GM23338 (cell line): ENCODE results near the gene GUCD1.

Source experiments
- CREB1 ChIP-seq: fragments of 250-450 bp; sonication (Bioruptor Pico); IDR thresholded peaks from 2 replicates; pipeline ENCODE4 v1.5.0; 2020; ENCODE audit warnings: low read depth, mild to moderate bottlenecking, moderate library complexity
- EZH2 ChIP-seq: fragments of 200-600 bp; sonication (generic); IDR thresholded peaks from one replicate; pipeline ENCODE4 v1.8.0; 2017; ENCODE audit warnings: antibody characterized with exemption, mild to moderate bottlenecking, low read depth; ENCODE audit not compliant: unreplicated experiment
- POLR2AphosphoS5 ChIP-seq: IDR thresholded peaks from 2 replicates; pipeline ENCODE4 v1.6.1; 2016; ENCODE audit warnings: antibody characterized with exemption, low read depth
- ZNF331 ChIP-seq: fragments of 250-450 bp; sonication (Bioruptor Pico); IDR thresholded peaks from 2 replicates; pipeline ENCODE4 v1.5.0; 2020; ENCODE audit warnings: low read depth, mild to moderate bottlenecking, moderate library complexity
- TF ChIP-seq, protein P1 (sequence below), 2 experiments: fragments of 200-600 bp in 1 of 2; sonication (generic) in 1 of 2; conservative IDR thresholded peaks; 2 replicates each; pipeline versions ENCODE4 v1.5.1 to v1.6.1; 2016 to 2017; ENCODE audit warnings: antibody characterized with exemption in 2 of 2, low read depth in 2 of 2, mild to moderate bottlenecking in 2 of 2, moderate library complexity in 1 of 2
- TF ChIP-seq, protein P2 (sequence below): fragments of 250-450 bp; sonication (Bioruptor Pico); IDR thresholded peaks from 2 replicates; pipeline ENCODE4 v1.5.0; 2020; ENCODE audit warnings: mild to moderate bottlenecking, moderate library complexity
- TF ChIP-seq, protein P3 (sequence below): IDR thresholded peaks from one replicate; pipeline ENCODE4 v1.6.1; 2018; ENCODE audit warnings: antibody characterized with exemption; ENCODE audit not compliant: unreplicated experiment

DNA sequence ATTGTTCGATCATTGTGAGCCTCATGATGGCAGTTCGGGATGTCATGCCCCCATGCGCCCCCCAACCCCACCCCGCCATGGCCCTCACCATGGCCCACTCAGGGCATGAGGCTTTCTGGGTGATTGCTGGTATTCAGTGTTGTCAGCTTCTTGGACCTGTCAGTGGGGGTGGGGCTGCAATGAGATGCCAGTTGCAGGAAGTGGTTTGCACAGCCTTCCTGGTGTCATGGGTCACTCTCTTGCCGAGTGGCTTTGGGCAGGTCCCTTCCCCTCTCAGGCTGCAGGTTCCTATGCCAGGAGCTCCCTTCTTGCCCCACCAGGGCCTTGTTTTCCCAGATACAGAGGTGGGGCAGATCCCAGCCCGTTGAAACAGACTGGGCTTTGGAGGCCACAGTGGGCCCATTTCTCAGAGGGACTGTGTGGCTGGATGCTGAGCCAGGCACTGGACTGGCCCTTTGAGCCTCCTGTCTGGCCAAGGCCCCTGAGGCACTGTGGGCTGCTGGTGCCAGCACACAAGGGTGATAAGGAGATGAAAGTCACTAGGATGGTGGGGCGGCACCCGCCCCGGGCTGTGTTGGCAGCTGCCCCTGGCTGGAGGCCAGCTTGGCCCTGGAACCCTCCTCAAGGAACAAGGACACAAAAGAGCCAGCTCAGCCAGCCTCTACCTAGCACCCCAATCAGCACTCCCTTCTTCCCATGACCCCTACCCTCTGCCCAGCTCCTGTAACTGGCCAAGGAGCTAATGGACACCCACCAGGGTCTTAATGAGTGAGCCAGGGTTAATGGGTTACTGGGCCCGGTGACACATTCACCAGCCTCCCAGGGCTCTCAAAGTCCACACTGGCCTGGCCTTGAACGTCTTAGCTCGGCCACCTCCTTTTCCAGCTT is 46.5 kb upstream of the GUCD1 start:
- TF ChIP-seq POLR2AphosphoS5 (no peak), EZH2 (no peak), CREB1 (CRISPR knock-in tag) (no peak), ZNF331 (CRISPR knock-in tag) (no peak)
- TF ChIP-seq, protein P1, sequence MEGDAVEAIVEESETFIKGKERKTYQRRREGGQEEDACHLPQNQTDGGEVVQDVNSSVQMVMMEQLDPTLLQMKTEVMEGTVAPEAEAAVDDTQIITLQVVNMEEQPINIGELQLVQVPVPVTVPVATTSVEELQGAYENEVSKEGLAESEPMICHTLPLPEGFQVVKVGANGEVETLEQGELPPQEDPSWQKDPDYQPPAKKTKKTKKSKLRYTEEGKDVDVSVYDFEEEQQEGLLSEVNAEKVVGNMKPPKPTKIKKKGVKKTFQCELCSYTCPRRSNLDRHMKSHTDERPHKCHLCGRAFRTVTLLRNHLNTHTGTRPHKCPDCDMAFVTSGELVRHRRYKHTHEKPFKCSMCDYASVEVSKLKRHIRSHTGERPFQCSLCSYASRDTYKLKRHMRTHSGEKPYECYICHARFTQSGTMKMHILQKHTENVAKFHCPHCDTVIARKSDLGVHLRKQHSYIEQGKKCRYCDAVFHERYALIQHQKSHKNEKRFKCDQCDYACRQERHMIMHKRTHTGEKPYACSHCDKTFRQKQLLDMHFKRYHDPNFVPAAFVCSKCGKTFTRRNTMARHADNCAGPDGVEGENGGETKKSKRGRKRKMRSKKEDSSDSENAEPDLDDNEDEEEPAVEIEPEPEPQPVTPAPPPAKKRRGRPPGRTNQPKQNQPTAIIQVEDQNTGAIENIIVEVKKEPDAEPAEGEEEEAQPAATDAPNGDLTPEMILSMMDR (conservative IDR thresholded peaks at IDR 0.05; ENCODE audit: low read depth in 2 of 2), result no peak
- TF ChIP-seq, protein P2, sequence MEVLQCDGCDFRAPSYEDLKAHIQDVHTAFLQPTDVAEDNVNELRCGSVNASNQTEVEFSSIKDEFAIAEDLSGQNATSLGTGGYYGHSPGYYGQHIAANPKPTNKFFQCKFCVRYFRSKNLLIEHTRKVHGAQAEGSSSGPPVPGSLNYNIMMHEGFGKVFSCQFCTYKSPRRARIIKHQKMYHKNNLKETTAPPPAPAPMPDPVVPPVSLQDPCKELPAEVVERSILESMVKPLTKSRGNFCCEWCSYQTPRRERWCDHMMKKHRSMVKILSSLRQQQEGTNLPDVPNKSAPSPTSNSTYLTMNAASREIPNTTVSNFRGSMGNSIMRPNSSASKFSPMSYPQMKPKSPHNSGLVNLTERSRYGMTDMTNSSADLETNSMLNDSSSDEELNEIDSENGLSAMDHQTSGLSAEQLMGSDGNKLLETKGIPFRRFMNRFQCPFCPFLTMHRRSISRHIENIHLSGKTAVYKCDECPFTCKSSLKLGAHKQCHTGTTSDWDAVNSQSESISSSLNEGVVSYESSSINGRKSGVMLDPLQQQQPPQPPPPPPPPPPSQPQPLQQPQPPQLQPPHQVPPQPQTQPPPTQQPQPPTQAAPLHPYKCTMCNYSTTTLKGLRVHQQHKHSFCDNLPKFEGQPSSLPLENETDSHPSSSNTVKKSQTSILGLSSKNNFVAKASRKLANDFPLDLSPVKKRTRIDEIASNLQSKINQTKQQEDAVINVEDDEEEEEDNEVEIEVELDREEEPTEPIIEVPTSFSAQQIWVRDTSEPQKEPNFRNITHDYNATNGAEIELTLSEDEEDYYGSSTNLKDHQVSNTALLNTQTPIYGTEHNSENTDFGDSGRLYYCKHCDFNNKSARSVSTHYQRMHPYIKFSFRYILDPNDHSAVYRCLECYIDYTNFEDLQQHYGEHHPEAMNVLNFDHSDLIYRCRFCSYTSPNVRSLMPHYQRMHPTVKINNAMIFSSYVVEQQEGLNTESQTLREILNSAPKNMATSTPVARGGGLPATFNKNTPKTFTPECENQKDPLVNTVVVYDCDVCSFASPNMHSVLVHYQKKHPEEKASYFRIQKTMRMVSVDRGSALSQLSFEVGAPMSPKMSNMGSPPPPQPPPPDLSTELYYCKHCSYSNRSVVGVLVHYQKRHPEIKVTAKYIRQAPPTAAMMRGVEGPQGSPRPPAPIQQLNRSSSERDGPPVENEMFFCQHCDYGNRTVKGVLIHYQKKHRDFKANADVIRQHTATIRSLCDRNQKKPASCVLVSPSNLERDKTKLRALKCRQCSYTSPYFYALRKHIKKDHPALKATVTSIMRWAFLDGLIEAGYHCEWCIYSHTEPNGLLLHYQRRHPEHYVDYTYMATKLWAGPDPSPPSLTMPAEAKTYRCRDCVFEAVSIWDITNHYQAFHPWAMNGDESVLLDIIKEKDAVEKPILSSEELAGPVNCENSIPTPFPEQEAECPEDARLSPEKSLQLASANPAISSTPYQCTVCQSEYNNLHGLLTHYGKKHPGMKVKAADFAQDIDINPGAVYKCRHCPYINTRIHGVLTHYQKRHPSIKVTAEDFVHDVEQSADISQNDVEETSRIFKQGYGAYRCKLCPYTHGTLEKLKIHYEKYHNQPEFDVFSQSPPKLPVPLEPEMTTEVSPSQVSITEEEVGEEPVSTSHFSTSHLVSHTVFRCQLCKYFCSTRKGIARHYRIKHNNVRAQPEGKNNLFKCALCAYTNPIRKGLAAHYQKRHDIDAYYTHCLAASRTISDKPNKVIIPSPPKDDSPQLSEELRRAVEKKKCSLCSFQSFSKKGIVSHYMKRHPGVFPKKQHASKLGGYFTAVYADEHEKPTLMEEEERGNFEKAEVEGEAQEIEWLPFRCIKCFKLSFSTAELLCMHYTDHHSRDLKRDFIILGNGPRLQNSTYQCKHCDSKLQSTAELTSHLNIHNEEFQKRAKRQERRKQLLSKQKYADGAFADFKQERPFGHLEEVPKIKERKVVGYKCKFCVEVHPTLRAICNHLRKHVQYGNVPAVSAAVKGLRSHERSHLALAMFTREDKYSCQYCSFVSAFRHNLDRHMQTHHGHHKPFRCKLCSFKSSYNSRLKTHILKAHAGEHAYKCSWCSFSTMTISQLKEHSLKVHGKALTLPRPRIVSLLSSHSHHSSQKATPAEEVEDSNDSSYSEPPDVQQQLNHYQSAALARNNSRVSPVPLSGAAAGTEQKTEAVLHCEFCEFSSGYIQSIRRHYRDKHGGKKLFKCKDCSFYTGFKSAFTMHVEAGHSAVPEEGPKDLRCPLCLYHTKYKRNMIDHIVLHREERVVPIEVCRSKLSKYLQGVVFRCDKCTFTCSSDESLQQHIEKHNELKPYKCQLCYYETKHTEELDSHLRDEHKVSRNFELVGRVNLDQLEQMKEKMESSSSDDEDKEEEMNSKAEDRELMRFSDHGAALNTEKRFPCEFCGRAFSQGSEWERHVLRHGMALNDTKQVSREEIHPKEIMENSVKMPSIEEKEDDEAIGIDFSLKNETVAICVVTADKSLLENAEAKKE (CRISPR knock-in tag), result no peak
- TF ChIP-seq, protein P3, sequence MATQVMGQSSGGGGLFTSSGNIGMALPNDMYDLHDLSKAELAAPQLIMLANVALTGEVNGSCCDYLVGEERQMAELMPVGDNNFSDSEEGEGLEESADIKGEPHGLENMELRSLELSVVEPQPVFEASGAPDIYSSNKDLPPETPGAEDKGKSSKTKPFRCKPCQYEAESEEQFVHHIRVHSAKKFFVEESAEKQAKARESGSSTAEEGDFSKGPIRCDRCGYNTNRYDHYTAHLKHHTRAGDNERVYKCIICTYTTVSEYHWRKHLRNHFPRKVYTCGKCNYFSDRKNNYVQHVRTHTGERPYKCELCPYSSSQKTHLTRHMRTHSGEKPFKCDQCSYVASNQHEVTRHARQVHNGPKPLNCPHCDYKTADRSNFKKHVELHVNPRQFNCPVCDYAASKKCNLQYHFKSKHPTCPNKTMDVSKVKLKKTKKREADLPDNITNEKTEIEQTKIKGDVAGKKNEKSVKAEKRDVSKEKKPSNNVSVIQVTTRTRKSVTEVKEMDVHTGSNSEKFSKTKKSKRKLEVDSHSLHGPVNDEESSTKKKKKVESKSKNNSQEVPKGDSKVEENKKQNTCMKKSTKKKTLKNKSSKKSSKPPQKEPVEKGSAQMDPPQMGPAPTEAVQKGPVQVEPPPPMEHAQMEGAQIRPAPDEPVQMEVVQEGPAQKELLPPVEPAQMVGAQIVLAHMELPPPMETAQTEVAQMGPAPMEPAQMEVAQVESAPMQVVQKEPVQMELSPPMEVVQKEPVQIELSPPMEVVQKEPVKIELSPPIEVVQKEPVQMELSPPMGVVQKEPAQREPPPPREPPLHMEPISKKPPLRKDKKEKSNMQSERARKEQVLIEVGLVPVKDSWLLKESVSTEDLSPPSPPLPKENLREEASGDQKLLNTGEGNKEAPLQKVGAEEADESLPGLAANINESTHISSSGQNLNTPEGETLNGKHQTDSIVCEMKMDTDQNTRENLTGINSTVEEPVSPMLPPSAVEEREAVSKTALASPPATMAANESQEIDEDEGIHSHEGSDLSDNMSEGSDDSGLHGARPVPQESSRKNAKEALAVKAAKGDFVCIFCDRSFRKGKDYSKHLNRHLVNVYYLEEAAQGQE, result no peak
